ENCODE data around the gene HOMER1. TPM values are rescaled to one million over a fixed set of nuclear protein-coding genes. Genes with fewer than 3 reads are reported as not detected.

HOMER1 gene
- total and polyA plus RNA-seq, 2 of the 13 experiments (the other 11 are each of a cell fraction or from before 2014, with no cell fraction given), result 5.3 to 24.8 TPM

DNA sequence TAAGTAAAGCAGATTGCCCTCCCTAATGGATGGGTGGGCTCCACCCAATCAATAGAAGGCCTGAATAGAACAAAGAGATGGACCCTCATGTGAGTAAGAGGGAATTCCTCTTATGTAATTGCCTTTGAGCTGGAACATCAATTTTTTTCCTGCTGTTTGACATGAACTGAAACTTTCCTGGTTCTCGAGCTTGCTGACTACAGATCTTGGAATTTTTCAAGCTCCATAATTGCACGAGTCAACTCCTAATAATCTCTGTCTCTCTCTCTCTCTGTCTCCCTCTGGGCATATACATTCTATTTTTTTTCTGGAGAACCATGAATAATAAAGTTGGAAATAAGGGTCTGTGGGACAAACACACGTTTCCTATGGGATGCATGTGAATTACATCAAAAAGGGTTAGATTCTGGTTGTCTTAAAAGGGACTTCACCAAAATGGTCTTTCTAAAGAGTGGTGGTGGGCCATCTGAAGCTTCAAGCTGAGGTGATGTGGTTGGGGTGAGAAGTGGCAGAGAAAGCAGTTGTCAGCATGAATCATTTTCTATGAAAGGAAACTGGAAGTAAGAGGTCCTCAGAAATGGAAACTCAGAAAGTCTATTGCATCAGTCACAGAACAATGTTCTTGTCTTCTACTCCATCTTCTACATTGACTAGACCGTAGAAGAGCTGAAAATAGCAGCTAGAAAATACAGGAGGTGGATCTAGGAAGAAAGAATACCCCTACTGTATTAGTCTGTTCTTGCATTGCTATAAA, 47.0 kb upstream of the HOMER1 start:
- Histone ChIP-seq H3K4me3 (replicated peaks in 1 of 3; ENCODE audit: insufficient read depth in 1 of 3, low read depth in 2 of 3, low read length in 3 of 3) (no peak overlapping the region), H3K9ac (ENCODE audit: insufficient read depth, low read depth, low read length) (no peak overlapping the region), H3K4me1 (ENCODE audit: insufficient read depth, low read length) (peaks cover 20% of the 10 kb centered on the region), H3K79me2 (ENCODE audit: insufficient read depth, low read length) (no peaks in the 10 kb centered on the region), H3K27me3 (ENCODE audit: control insufficient read depth in 1 of 2, insufficient read depth in 2 of 2, low read length in 2 of 2) (no peaks in the 10 kb centered on the region), H3K4me2 (ENCODE audit: low read depth, low read length) (no peak overlapping the region), H3K36me3 (replicated peaks in 1 of 2; ENCODE audit: control insufficient read depth in 1 of 2, insufficient read depth in 2 of 2, low read length in 2 of 2) (no peaks in the 10 kb centered on the region), H3K9me3 (ENCODE audit: low read length) (no peaks in the 10 kb centered on the region), H2AFZ (ENCODE audit: low read length) (no peak overlapping the region), H3K27ac (ENCODE audit: extremely low read length, insufficient read depth, low read length) (no peak overlapping the region), H4K20me1 (ENCODE audit: insufficient read depth, low read length) (no peaks in the 10 kb centered on the region)
- POLR2A ChIA-PET, result no interaction called here
- TF ChIP-seq BRD4 (CRISPR knock-in tag; IDR thresholded peaks at IDR 0.05), result no peak
- TF ChIP-seq ZNF484 (CRISPR knock-in tag; IDR thresholded peaks at IDR 0.05; ENCODE audit: borderline replicate concordance, low read depth), result no peak
- TF ChIP-seq, protein P1, sequence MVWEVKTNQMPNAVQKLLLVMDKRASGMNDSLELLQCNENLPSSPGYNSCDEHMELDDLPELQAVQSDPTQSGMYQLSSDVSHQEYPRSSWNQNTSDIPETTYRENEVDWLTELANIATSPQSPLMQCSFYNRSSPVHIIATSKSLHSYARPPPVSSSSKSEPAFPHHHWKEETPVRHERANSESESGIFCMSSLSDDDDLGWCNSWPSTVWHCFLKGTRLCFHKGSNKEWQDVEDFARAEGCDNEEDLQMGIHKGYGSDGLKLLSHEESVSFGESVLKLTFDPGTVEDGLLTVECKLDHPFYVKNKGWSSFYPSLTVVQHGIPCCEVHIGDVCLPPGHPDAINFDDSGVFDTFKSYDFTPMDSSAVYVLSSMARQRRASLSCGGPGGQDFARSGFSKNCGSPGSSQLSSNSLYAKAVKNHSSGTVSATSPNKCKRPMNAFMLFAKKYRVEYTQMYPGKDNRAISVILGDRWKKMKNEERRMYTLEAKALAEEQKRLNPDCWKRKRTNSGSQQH (CRISPR knock-in tag; IDR thresholded peaks at IDR 0.05; ENCODE audit: low read depth), result no peak
- TF ChIP-seq HOXA7 (CRISPR knock-in tag; IDR thresholded peaks at IDR 0.05), result no peak
- TF ChIP-seq, protein P2, sequence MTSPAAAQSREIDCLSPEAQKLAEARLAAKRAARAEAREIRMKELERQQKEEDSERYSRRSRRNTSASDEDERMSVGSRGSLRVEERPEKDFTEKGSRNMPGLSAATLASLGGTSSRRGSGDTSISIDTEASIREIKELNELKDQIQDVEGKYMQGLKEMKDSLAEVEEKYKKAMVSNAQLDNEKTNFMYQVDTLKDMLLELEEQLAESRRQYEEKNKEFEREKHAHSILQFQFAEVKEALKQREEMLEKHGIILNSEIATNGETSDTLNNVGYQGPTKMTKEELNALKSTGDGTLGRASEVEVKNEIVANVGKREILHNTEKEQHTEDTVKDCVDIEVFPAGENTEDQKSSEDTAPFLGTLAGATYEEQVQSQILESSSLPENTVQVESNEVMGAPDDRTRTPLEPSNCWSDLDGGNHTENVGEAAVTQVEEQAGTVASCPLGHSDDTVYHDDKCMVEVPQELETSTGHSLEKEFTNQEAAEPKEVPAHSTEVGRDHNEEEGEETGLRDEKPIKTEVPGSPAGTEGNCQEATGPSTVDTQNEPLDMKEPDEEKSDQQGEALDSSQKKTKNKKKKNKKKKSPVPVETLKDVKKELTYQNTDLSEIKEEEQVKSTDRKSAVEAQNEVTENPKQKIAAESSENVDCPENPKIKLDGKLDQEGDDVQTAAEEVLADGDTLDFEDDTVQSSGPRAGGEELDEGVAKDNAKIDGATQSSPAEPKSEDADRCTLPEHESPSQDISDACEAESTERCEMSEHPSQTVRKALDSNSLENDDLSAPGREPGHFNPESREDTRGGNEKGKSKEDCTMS (CRISPR knock-in tag; conservative IDR thresholded peaks at IDR 0.05), result no peak
- WGBS (ENCODE audit: low lambda C conversion rate), result 86% methylated on average over 4 of the region's 4 CpGs
- BruUV-seq (replicated peaks), result no TSS peak
- ATAC-seq (no peak), DNase-seq (ENCODE audit: low spot score) (no peak), FAIRE-seq (no peak)
- CTCF ChIA-PET (ENCODE audit: low intra/inter-chr PET ratio, low total read pairs), result no interaction called here
- intact Hi-C loops (cut with micrococcal nuclease; ENCODE audit: unreplicated experiment) (no loop called here), in situ Hi-C loops (cut with HindIII; ENCODE audit: extremely low pct_ligation_motif_present, low pct_unique_long_range_greater_than_20kb) (no loop called here)
